OCI-LY3 (cell line): ENCODE measurements around the gene ALDOC.

Source experiments
- EZH2phosphoT487 ChIP-seq: fragments of 200-600 bp; shearing (Covaris generic); IDR thresholded peaks from 2 replicates; pipeline ENCODE4 v1.6.1; 2018; ENCODE audit warnings: antibody characterized with exemption, mixed run types, low read depth
- TF ChIP-seq, protein P1 (sequence below): fragments of 200-600, 300-600 bp; sonication (generic); IDR thresholded peaks from 2 replicates; pipeline ENCODE4 v1.5.1; 2014; ENCODE audit warnings: antibody characterized with exemption, low read length, low read depth

DNA sequence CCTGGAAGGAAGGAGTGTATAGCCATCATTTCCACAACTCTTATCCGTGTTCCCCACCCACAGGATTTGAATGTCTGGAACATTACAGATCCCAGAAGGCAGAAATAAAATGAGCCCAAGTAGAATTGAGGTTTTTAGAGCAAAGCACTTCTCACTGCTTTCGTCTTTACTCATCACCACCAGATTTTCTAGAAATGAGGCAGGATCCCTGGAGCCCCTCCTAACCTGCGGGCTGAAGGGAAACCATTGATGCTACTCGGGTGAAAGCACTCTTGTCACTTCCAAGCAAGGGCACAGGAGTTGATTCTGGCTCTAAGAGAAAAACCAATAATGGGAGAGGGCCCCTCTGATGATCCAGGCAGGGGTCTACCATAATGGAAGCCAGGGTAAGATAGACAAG, 2.8 kb upstream of the ALDOC start:
- TF ChIP-seq, protein P1, sequence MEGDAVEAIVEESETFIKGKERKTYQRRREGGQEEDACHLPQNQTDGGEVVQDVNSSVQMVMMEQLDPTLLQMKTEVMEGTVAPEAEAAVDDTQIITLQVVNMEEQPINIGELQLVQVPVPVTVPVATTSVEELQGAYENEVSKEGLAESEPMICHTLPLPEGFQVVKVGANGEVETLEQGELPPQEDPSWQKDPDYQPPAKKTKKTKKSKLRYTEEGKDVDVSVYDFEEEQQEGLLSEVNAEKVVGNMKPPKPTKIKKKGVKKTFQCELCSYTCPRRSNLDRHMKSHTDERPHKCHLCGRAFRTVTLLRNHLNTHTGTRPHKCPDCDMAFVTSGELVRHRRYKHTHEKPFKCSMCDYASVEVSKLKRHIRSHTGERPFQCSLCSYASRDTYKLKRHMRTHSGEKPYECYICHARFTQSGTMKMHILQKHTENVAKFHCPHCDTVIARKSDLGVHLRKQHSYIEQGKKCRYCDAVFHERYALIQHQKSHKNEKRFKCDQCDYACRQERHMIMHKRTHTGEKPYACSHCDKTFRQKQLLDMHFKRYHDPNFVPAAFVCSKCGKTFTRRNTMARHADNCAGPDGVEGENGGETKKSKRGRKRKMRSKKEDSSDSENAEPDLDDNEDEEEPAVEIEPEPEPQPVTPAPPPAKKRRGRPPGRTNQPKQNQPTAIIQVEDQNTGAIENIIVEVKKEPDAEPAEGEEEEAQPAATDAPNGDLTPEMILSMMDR = no peak
- no peak for TF ChIP-seq EZH2phosphoT487
